Neural cell (in vitro differentiated cells): ENCODE measurements around the gene KIAA0513.

Experiments
- CTCF ChIP-seq: fragments of 450-650 bp; IDR thresholded peaks from 2 replicates; pipeline ENCODE4 v1.5.1; 2014; ENCODE audit warnings: antibody characterized with exemption, mild to moderate bottlenecking, moderate library complexity; ENCODE audit not compliant: poor library complexity, severe bottlenecking
- EZH2 ChIP-seq: fragments of 200-600, 300-800 bp; shearing (Covaris generic), sonication (generic); IDR thresholded peaks from 2 replicates; pipeline ENCODE4 v1.6.1; 2014; ENCODE audit warnings: antibody characterized with exemption, low read length, borderline replicate concordance, mild to moderate bottlenecking; ENCODE audit not compliant: insufficient read depth, poor library complexity, severe bottlenecking
- POLR2AphosphoS5 ChIP-seq: IDR thresholded peaks from 2 replicates; pipeline ENCODE4 v1.6.1; 2012
- RAD21 ChIP-seq: fragments of 450-650 bp; conservative IDR thresholded peaks from 2 replicates; pipeline ENCODE4 v1.6.1; 2014; ENCODE audit warnings: antibody characterized with exemption, mild to moderate bottlenecking, moderate library complexity
- TAF1 ChIP-seq: IDR thresholded peaks from 2 replicates; pipeline ENCODE4 v1.6.1; 2012; ENCODE audit warnings: low read depth

GRCh38 chr16:84986102-84986501 is 41.5 kb upstream of the KIAA0513 start:
- TF ChIP-seq CTCF: no peak
- no peak for TF ChIP-seq EZH2
- no peak for TF ChIP-seq TAF1
- TF ChIP-seq POLR2AphosphoS5: no peak
- TF ChIP-seq RAD21: no peak
